Breast epithelium (tissue), 4 donors: Measurements from ENCODE around the gene ZWINT. TPM values are rescaled to one million over a fixed set of nuclear protein-coding genes. Genes with fewer than 3 reads are reported as not detected.
A peak's percentile ranks its signal among the peaks of the same experiment; 100 is the strongest.

Experiments used
- DNase-seq, 2 donors: peaks; one replicate each; pipeline ENCODE4 v3.0.0-alpha.2; 2019; ENCODE audit warnings: low spot score in 2 of 2
- H3K27ac ChIP-seq, 2 donors: fragments of 200-600 bp; sonication (generic) in 1 of 2; one replicate each; pipeline ENCODE4 v1.5.1; 2016 to 2019; ENCODE audit warnings: mild to moderate bottlenecking in 1 of 2
- H3K27me3 ChIP-seq, 2 donors: fragments of 200-600 bp; sonication (generic) in 1 of 2; one replicate each; pipeline versions ENCODE4 v1.5.1 to v1.6.0; 2017 to 2019; ENCODE audit warnings: control low read depth in 1 of 2, mild to moderate bottlenecking in 1 of 2
- H3K36me3 ChIP-seq: fragments of 200-600 bp; one replicate; pipeline ENCODE4 v1.5.1; 2019
- H3K4me1 ChIP-seq, 2 donors: fragments of 200-600 bp; sonication (generic); one replicate each; pipeline ENCODE4 v1.5.1; 2016 to 2019; ENCODE audit warnings: control low read depth in 1 of 2
- H3K4me3 ChIP-seq, 3 donors: fragments of 200-600 bp; sonication (generic); 1 replicate in 2 of 3; 2 replicates in 1 of 3; pipeline ENCODE4 v1.5.1; 2016 to 2019; ENCODE audit warnings: mild to moderate bottlenecking in 3 of 3, moderate library complexity in 2 of 3
- H3K9me3 ChIP-seq, 2 donors: fragments of 200-600 bp; sonication (generic) in 1 of 2; one replicate each; pipeline ENCODE4 v1.5.1; 2016 to 2019; ENCODE audit warnings: control low read depth in 1 of 2
- POLR2A ChIP-seq: fragments of 450-650 bp; IDR thresholded peaks from one replicate; pipeline ENCODE4 v1.6.1; 2016; ENCODE audit warnings: antibody characterized with exemption, mild to moderate bottlenecking, moderate library complexity
- POLR2AphosphoS5 ChIP-seq, 3 donors: sonication (generic); formaldehyde crosslinking; IDR thresholded peaks; one replicate each; pipeline ENCODE4 v1.6.1; 2017; ENCODE audit warnings: antibody characterized with exemption in 3 of 3
- intact Hi-C: fragments of 100-400 bp; cut with DNase I; formaldehyde crosslinking; loops from one replicate; pipeline ENCODE4 v1.15.1; 2023; ENCODE audit warnings: low total_unique reads
- total RNA-seq, 3 donors: library from RNA; depleted of rRNA; stranded (reverse); fragments of >200 nt; gene quantifications; one replicate each; pipeline ENCODE4 v1.1.0, GENCODE V29; 2016
- TF ChIP-seq, protein P1 (sequence below), 3 donors: fragments of 450-650 bp; IDR thresholded peaks; one replicate each; pipeline ENCODE4 v1.5.1; 2016 to 2017; ENCODE audit warnings: antibody characterized with exemption in 3 of 3, mild to moderate bottlenecking in 3 of 3, moderate library complexity in 3 of 3

ZWINT gene
- total RNA-seq, 3 donors from 2014 or later = 1.3 to 5.0 (median 3.0) TPM

DNA sequence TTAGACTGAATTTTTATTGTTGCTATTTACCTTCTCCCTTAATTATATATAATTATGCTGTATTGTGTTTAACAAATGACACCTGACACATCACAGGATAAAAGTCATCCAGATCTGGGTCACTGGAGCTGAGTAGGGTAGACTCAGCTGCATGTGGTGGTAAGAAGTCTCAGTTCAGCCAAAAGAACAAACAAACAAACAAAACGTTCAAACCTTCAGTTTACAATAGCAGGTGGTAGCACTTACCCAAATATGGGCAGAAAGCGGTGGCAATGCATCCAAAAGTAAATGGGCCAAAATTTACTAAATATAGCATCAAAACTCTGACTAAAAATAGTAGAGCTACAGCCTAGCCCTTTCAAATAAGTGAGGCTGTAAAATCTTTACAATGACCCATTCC is 42.2 kb downstream of the ZWINT start:
- no peaks in the 10 kb centered on the region for H3K9me3 ChIP-seq
- no peaks in the 10 kb centered on the region for H3K27me3 ChIP-seq
- H3K27ac ChIP-seq = no peak overlapping the region
- no peaks in the 10 kb centered on the region for H3K36me3 ChIP-seq
- no peak overlapping the region for H3K4me3 ChIP-seq
- TF ChIP-seq POLR2A (no peak), POLR2AphosphoS5 (IDR thresholded peaks at IDR 0.05) (no peak)
- TF ChIP-seq, protein P1, sequence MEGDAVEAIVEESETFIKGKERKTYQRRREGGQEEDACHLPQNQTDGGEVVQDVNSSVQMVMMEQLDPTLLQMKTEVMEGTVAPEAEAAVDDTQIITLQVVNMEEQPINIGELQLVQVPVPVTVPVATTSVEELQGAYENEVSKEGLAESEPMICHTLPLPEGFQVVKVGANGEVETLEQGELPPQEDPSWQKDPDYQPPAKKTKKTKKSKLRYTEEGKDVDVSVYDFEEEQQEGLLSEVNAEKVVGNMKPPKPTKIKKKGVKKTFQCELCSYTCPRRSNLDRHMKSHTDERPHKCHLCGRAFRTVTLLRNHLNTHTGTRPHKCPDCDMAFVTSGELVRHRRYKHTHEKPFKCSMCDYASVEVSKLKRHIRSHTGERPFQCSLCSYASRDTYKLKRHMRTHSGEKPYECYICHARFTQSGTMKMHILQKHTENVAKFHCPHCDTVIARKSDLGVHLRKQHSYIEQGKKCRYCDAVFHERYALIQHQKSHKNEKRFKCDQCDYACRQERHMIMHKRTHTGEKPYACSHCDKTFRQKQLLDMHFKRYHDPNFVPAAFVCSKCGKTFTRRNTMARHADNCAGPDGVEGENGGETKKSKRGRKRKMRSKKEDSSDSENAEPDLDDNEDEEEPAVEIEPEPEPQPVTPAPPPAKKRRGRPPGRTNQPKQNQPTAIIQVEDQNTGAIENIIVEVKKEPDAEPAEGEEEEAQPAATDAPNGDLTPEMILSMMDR (IDR thresholded peaks at IDR 0.05) = no peak
- intact Hi-C loops = no loop called here
- no peaks in the 10 kb centered on the region for H3K4me1 ChIP-seq
- no peak for DNase-seq

DNA sequence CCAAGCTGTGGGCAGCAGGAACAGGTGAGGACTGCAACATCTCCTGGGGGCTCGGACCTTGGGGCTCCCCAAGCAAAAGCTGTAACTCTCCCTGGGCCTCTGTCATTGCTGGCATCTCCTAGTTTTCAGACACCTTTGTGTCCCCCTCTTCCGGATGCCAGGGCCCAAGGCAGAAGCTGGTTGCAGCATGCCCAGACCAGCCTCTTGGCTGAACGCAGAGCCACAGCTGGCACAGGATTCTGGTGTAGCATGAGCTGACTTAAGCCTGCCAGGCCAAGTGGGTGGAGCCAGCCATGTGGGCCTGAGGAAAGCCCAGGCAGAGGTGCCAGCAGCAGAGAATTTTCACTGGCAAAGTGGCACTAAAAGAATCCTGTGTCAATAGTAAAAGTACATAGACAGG is 43.5 kb downstream of the ZWINT start:
- no peaks in the 10 kb centered on the region for H3K36me3 ChIP-seq
- H3K4me1 ChIP-seq = no peaks in the 10 kb centered on the region
- no peak overlapping the region for H3K4me3 ChIP-seq
- intact Hi-C loops = no loop called here
- peak overlapping the region in 1 of 2 donors; percentile 36 for H3K27ac ChIP-seq
- no peaks in the 10 kb centered on the region for H3K9me3 ChIP-seq
- TF ChIP-seq, protein P1 (IDR thresholded peaks at IDR 0.05) = no peak
- no peak for TF ChIP-seq POLR2AphosphoS5 (IDR thresholded peaks at IDR 0.05)
- no peak for TF ChIP-seq POLR2A
- H3K27me3 ChIP-seq = no peaks in the 10 kb centered on the region
- peak; percentile 55 to 89 for DNase-seq

DNA sequence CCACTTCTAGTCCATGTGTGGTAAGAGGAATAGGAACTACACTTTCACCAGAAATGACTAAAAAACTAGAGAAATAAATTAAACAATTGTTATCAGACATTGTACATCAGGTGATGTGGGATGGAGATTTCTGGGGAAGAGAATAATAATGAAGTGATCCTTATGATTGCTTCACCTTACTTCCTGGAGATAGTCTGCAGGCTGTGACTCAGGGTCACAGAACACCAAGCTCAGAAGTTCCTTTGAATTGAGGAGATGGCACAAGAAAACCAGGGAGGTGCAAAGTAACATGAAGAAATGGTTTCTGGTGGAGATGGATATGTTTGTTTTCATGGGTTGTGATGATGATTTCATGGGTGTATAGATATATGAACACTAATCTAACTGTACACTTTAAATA is 44.5 kb downstream of the ZWINT start:
- Histone ChIP-seq H3K36me3 (no peaks in the 10 kb centered on the region), H3K4me1 (no peaks in the 10 kb centered on the region), H3K9me3 (no peaks in the 10 kb centered on the region), H3K27me3 (no peaks in the 10 kb centered on the region), H3K27ac (no peak overlapping the region), H3K4me3 (no peak overlapping the region)
- DNase-seq = no peak
- intact Hi-C loops = no loop called here
- TF ChIP-seq, protein P1 (IDR thresholded peaks at IDR 0.05) = no peak
- TF ChIP-seq POLR2AphosphoS5 (IDR thresholded peaks at IDR 0.05) (no peak), POLR2A (no peak)
